Left renal cortex interstitium (tissue), 4 donors: ENCODE measurements around the gene GIPC2. TPM values are rescaled to one million over a fixed set of nuclear protein-coding genes. Genes with fewer than 3 reads are reported as not detected.

ENCODE experiments used
- DNase-seq, 4 donors: peaks; one replicate each; pipeline ENCODE4 v3.0.0-alpha.2; 2013; ENCODE audit warnings: low read depth in 4 of 4, low spot score in 2 of 4, missing footprints in 1 of 4
- polyA plus RNA-seq, 4 donors: library from polyadenylated mRNA; unstranded; fragments of 120-200 nt; gene quantifications; one replicate each; pipeline ENCODE4 v1.2.1, GENCODE V29; 2013; ENCODE audit not compliant: insufficient read length in 4 of 4

Gene GIPC2
- polyA plus RNA-seq, 4 donors: 12.8 to 18.9 (median 17.8) TPM

- no peak for DNase-seq
Observed at GRCh38 chr1:78035121-78035520, 10.6 kb upstream of the GIPC2 start.

GRCh38 chr1:78036450-78036849 lies 9.3 kb upstream of the GIPC2 start:
- DNase-seq: no peak

- no peak for DNase-seq
Observed at GRCh38 chr1:78038071-78038470, 7.7 kb upstream of the GIPC2 start.

- DNase-seq: no peak
Observed at GRCh38 chr1:78038491-78038939, 7.3 kb upstream of the GIPC2 start.

- no peak for DNase-seq
Observed at GRCh38 chr1:78040484-78041089, 5.2 kb upstream of the GIPC2 start.

- no peak for DNase-seq
Observed at GRCh38 chr1:78043436-78043835, 2.3 kb upstream of the GIPC2 start.

GRCh38 chr1:78044796-78045562 lies 787 bp upstream of the GIPC2 start:
- no peak for DNase-seq

GRCh38 chr1:78045563-78045925 lies 222 bp upstream of the GIPC2 start:
- DNase-seq: no peak

- no peak for DNase-seq
Observed at GRCh38 chr1:78047106-78047505, 1.3 kb downstream of the GIPC2 start.

- no peak for DNase-seq
Observed at GRCh38 chr1:78047631-78048030, 1.9 kb downstream of the GIPC2 start.

GRCh38 chr1:78048446-78048845 lies 2.7 kb downstream of the GIPC2 start:
- DNase-seq: no peak

GRCh38 chr1:78049396-78049795 lies 3.6 kb downstream of the GIPC2 start:
- DNase-seq: no peak

GRCh38 chr1:78051005-78051404 lies 5.2 kb downstream of the GIPC2 start:
- DNase-seq: no peak

GRCh38 chr1:78052685-78053405 lies 7.1 kb downstream of the GIPC2 start:
- DNase-seq: no peak

- DNase-seq: no peak
Observed at GRCh38 chr1:78053498-78053897, 7.7 kb downstream of the GIPC2 start.

- DNase-seq: no peak
Observed at GRCh38 chr1:78054559-78054958, 8.8 kb downstream of the GIPC2 start.

- DNase-seq: no peak
Observed at GRCh38 chr1:78054972-78055371, 9.2 kb downstream of the GIPC2 start.

GRCh38 chr1:78055565-78056132 lies 9.9 kb downstream of the GIPC2 start:
- DNase-seq: no peak

GRCh38 chr1:78058670-78059069 lies 12.9 kb downstream of the GIPC2 start:
- DNase-seq: no peak

- DNase-seq: no peak
Observed at GRCh38 chr1:78060857-78061563, 15.2 kb downstream of the GIPC2 start.
